ENCODE measurements around the gene TEN1. TPM values are rescaled to one million over a fixed set of nuclear protein-coding genes. Genes with fewer than 3 reads are reported as not detected.
A peak's percentile ranks its signal among the peaks of the same experiment; 100 is the strongest.

Gene TEN1
- total and polyA plus RNA-seq, 9 of the 15 experiments (the other 6 are each of a cell fraction or from before 2014, with no cell fraction given): 1.3 to 25.7 (median 10.1) TPM

DNA sequence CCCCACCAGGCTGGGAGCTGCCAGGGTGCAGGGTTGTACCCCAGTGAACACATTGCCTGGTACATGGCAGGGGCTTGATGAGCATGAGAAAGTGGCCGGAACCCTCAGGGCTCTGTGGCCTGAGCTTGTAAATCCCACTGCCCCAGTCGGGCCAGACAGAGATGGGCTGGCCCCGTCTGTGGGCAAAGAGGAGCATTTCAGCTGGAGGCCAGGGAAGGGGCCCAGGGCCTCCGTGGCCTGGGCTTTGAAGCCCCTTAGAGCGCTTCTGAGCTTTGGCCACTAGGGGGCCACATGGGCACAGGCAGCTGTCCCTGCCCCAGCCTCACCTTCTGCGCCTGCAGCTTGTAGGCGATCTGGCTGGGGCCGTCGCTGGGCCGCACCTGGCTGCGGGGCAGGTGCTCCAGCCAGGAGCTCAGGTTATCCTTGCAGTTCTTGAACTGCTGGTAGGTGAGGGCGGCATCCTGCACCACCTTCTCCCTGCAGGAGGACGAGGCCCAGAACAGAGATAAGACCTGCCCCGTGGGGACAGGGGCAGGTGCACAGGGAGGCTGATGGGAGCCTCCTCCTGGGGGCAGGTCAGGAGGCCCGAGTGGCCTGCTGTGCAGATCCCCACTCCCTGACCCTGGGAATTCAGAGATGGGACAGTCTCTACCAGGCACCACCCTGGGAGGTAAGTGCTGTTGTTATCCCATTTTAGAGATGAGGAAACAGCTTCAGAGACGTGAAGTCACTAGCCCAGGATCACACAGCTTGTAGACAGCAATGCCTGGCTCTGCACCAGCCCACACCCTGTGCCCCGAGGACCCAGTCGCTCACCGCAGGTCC lies 35.3 kb downstream of the TEN1 start (continued):
- TF ChIP-seq MYC (IDR thresholded peaks at IDR 0.05; ENCODE audit: low read depth, low read length) (no peak), MYC (CRISPR knock-in tag; IDR thresholded peaks at IDR 0.05; ENCODE audit: borderline replicate concordance, low read depth) (no peak), NCOA4 (IDR thresholded peaks at IDR 0.05; ENCODE audit: partially characterized antibody) (no peak), KDM1A (IDR thresholded peaks at IDR 0.05) (peak in 1 of 2 experiments; percentile 31; a peak in 1 of 4 replicates), NONO (IDR thresholded peaks at IDR 0.05; ENCODE audit: low read depth in 2 of 2, low read length in 1 of 2) (no peak), KLF6 (CRISPR knock-in tag; IDR thresholded peaks at IDR 0.05; ENCODE audit: borderline replicate concordance) (no peak), ATF1 (CRISPR knock-in tag; IDR thresholded peaks at IDR 0.05) (no peak), ATF1 (tag; IDR thresholded peaks at IDR 0.05) (0 out of 2 replicates have a peak, but pooled peaks have one; percentile 15), FOXM1 (IDR thresholded peaks at IDR 0.05; ENCODE audit: low read depth) (no peak), FOXM1 (CRISPR knock-in tag; IDR thresholded peaks at IDR 0.05; ENCODE audit: low read depth) (no peak), SMARCA4 (IDR thresholded peaks at IDR 0.05) (no peak), SRSF1 (IDR thresholded peaks at IDR 0.05; ENCODE audit: low read depth, low read length) (no peak), ZC3H4 (CRISPR knock-in tag; IDR thresholded peaks at IDR 0.05; ENCODE audit: borderline replicate concordance) (no peak), TCF3 (CRISPR knock-in tag; IDR thresholded peaks at IDR 0.05) (no peak), FOSL1 (tag; conservative IDR thresholded peaks at IDR 0.05) (no peak), U2AF2 (optimal IDR thresholded peaks at IDR 0.05; ENCODE audit: low read depth, low read length) (no peak), ZBTB33 (CRISPR knock-in tag; IDR thresholded peaks at IDR 0.05) (peak; percentile 35), RBM14 (IDR thresholded peaks at IDR 0.05; ENCODE audit: borderline replicate concordance, insufficient read depth, low read depth, low read length) (no peak)
- TF ChIP-seq, protein P1, sequence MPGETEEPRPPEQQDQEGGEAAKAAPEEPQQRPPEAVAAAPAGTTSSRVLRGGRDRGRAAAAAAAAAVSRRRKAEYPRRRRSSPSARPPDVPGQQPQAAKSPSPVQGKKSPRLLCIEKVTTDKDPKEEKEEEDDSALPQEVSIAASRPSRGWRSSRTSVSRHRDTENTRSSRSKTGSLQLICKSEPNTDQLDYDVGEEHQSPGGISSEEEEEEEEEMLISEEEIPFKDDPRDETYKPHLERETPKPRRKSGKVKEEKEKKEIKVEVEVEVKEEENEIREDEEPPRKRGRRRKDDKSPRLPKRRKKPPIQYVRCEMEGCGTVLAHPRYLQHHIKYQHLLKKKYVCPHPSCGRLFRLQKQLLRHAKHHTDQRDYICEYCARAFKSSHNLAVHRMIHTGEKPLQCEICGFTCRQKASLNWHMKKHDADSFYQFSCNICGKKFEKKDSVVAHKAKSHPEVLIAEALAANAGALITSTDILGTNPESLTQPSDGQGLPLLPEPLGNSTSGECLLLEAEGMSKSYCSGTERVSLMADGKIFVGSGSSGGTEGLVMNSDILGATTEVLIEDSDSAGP (CRISPR knock-in tag; IDR thresholded peaks at IDR 0.05): no peak
- TF ChIP-seq, protein P2, sequence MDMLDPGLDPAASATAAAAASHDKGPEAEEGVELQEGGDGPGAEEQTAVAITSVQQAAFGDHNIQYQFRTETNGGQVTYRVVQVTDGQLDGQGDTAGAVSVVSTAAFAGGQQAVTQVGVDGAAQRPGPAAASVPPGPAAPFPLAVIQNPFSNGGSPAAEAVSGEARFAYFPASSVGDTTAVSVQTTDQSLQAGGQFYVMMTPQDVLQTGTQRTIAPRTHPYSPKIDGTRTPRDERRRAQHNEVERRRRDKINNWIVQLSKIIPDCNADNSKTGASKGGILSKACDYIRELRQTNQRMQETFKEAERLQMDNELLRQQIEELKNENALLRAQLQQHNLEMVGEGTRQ (CRISPR knock-in tag; IDR thresholded peaks at IDR 0.05): no peak
- TF ChIP-seq, protein P3, sequence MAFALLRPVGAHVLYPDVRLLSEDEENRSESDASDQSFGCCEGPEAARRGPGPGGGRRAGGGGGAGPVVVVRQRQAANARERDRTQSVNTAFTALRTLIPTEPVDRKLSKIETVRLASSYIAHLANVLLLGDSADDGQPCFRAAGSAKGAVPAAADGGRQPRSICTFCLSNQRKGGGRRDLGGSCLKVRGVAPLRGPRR (CRISPR knock-in tag; IDR thresholded peaks at IDR 0.05): no peak
